ENCODE data around the gene METTL18. TPM values are rescaled to one million over a fixed set of nuclear protein-coding genes. Genes with fewer than 3 reads are reported as not detected.

The METTL18 gene
- total RNA-seq, 1 donor from 2014 or later: 7.0 TPM

- TF ChIP-seq CTCF (IDR thresholded peaks at IDR 0.05; ENCODE audit: unreplicated experiment): no peak
- Mint-ChIP-seq H3K27me3 (ENCODE audit: unreplicated experiment) (peaks cover 3% of the 10 kb centered on the region), H3K4me3 (ENCODE audit: unreplicated experiment) (no peak overlapping the region), H3K36me3 (ENCODE audit: low read depth, unreplicated experiment) (no peaks in the 10 kb centered on the region), H3K9me3 (ENCODE audit: unreplicated experiment) (no peaks in the 10 kb centered on the region), H3K27ac (ENCODE audit: unreplicated experiment) (no peak overlapping the region), H3K4me1 (ENCODE audit: unreplicated experiment) (peaks cover 16% of the 10 kb centered on the region)
- DNase-seq (ENCODE audit: low spot score): no peak
Observed at GRCh38 chr1:169765580-169766331, 29.0 kb downstream of the METTL18 start.

GRCh38 chr1:169764919-169765318 is 29.8 kb downstream of the METTL18 start:
- Mint-ChIP-seq H3K4me3 (ENCODE audit: unreplicated experiment) (no peak overlapping the region), H3K4me1 (ENCODE audit: unreplicated experiment) (peaks cover 16% of the 10 kb centered on the region), H3K27ac (ENCODE audit: unreplicated experiment) (no peak overlapping the region), H3K36me3 (ENCODE audit: low read depth, unreplicated experiment) (no peaks in the 10 kb centered on the region), H3K9me3 (ENCODE audit: unreplicated experiment) (no peaks in the 10 kb centered on the region), H3K27me3 (ENCODE audit: unreplicated experiment) (peaks cover 3% of the 10 kb centered on the region)
- DNase-seq (ENCODE audit: low spot score): no peak
- TF ChIP-seq CTCF (IDR thresholded peaks at IDR 0.05; ENCODE audit: unreplicated experiment): no peak

GRCh38 chr1:169762699-169763098 is 32.0 kb downstream of the METTL18 start:
- no peak overlapping the region for H3K4me3 Mint-ChIP-seq (ENCODE audit: unreplicated experiment)
- no peak for DNase-seq (ENCODE audit: low spot score)
- H3K9me3 Mint-ChIP-seq (ENCODE audit: unreplicated experiment): peaks cover 4% of the 10 kb centered on the region
- peaks cover 13% of the 10 kb centered on the region for H3K4me1 Mint-ChIP-seq (ENCODE audit: unreplicated experiment)
- H3K27ac Mint-ChIP-seq (ENCODE audit: unreplicated experiment): no peak overlapping the region
- peaks cover 3% of the 10 kb centered on the region for H3K27me3 Mint-ChIP-seq (ENCODE audit: unreplicated experiment)
- TF ChIP-seq CTCF (IDR thresholded peaks at IDR 0.05; ENCODE audit: unreplicated experiment): no peak
- H3K36me3 Mint-ChIP-seq (ENCODE audit: low read depth, unreplicated experiment): no peaks in the 10 kb centered on the region

- Mint-ChIP-seq H3K36me3 (ENCODE audit: low read depth, unreplicated experiment) (no peaks in the 10 kb centered on the region), H3K27me3 (ENCODE audit: unreplicated experiment) (no peaks in the 10 kb centered on the region), H3K4me3 (ENCODE audit: unreplicated experiment) (no peak overlapping the region), H3K4me1 (ENCODE audit: unreplicated experiment) (peaks cover 4% of the 10 kb centered on the region), H3K27ac (ENCODE audit: unreplicated experiment) (no peak overlapping the region), H3K9me3 (ENCODE audit: unreplicated experiment) (peaks cover 4% of the 10 kb centered on the region)
- no peak for TF ChIP-seq CTCF (IDR thresholded peaks at IDR 0.05; ENCODE audit: unreplicated experiment)
- no peak for DNase-seq (ENCODE audit: low spot score)
Observed at GRCh38 chr1:169759038-169759437, 35.7 kb downstream of the METTL18 start.

GRCh38 chr1:169753549-169753948 is 41.2 kb downstream of the METTL18 start:
- Mint-ChIP-seq H3K27ac (ENCODE audit: unreplicated experiment) (no peak overlapping the region), H3K4me3 (ENCODE audit: unreplicated experiment) (no peak overlapping the region), H3K27me3 (ENCODE audit: unreplicated experiment) (no peaks in the 10 kb centered on the region), H3K4me1 (ENCODE audit: unreplicated experiment) (no peaks in the 10 kb centered on the region), H3K9me3 (ENCODE audit: unreplicated experiment) (no peaks in the 10 kb centered on the region), H3K36me3 (ENCODE audit: low read depth, unreplicated experiment) (no peaks in the 10 kb centered on the region)
- DNase-seq (ENCODE audit: low spot score): no peak
- no peak for TF ChIP-seq CTCF (IDR thresholded peaks at IDR 0.05; ENCODE audit: unreplicated experiment)

Data from endothelial cell (in vitro differentiated cells).